ENCODE measurements around the gene SAMD7.
A peak's percentile ranks its signal among the peaks of the same experiment; 100 is the strongest.

Gene SAMD7

GRCh38 chr3:169911272-169911671, at the start of gene SAMD7:
Gene SAMD7, plus strand, starts transcription at chr3:169911572. Its CDS starts 7,927 bp downstream, at chr3:169919499.
- no peak for DNase-seq (ENCODE audit: low spot score)

- no peak for DNase-seq (ENCODE audit: low spot score)
Observed at GRCh38 chr3:169861871-169862270, 49.5 kb upstream of the SAMD7 start.

- peak; percentile 91 for DNase-seq (ENCODE audit: low spot score)
Observed at GRCh38 chr3:169863458-169863899, 47.9 kb upstream of the SAMD7 start.

- peak; percentile 11 for DNase-seq (ENCODE audit: low spot score)
Observed at GRCh38 chr3:169864270-169864669, 47.1 kb upstream of the SAMD7 start.

GRCh38 chr3:169865176-169865767, 46.1 kb upstream of the SAMD7 start:
- DNase-seq (ENCODE audit: low spot score) = no peak

GRCh38 chr3:169867584-169868210, 43.7 kb upstream of the SAMD7 start:
- no peak for DNase-seq (ENCODE audit: low spot score)

GRCh38 chr3:169868369-169868768, 43.0 kb upstream of the SAMD7 start:
- no peak for DNase-seq (ENCODE audit: low spot score)

- DNase-seq (ENCODE audit: low spot score) = no peak
Observed at GRCh38 chr3:169869484-169870220, 41.7 kb upstream of the SAMD7 start, which contains the start of gene LRRC31. Gene LRRC31, minus strand, starts transcription at chr3:169869935. Its CDS starts 128 bp downstream, at chr3:169869807.

GRCh38 chr3:169871129-169871886, 40.1 kb upstream of the SAMD7 start:
- no peak for DNase-seq (ENCODE audit: low spot score)

- no peak for DNase-seq (ENCODE audit: low spot score)
Observed at GRCh38 chr3:169879013-169879557, 32.3 kb upstream of the SAMD7 start.

- DNase-seq (ENCODE audit: low spot score) = no peak
Observed at GRCh38 chr3:169879845-169880575, 31.4 kb upstream of the SAMD7 start.

GRCh38 chr3:169880576-169881250, 30.7 kb upstream of the SAMD7 start:
- no peak for DNase-seq (ENCODE audit: low spot score)

GRCh38 chr3:169886671-169887070, 24.7 kb upstream of the SAMD7 start:
- DNase-seq (ENCODE audit: low spot score) = no peak

GRCh38 chr3:169891886-169892285, 19.5 kb upstream of the SAMD7 start:
- no peak for DNase-seq (ENCODE audit: low spot score)

GRCh38 chr3:169894110-169894509, 17.3 kb upstream of the SAMD7 start:
- no peak for DNase-seq (ENCODE audit: low spot score)

GRCh38 chr3:169895072-169895471, 16.3 kb upstream of the SAMD7 start:
- no peak for DNase-seq (ENCODE audit: low spot score)

- DNase-seq (ENCODE audit: low spot score) = no peak
Observed at GRCh38 chr3:169897284-169897683, 14.1 kb upstream of the SAMD7 start.

- DNase-seq (ENCODE audit: low spot score) = no peak
Observed at GRCh38 chr3:169901453-169901852, 9.9 kb upstream of the SAMD7 start.

- no peak for DNase-seq (ENCODE audit: low spot score)
Observed at GRCh38 chr3:169905404-169905803, 6.0 kb upstream of the SAMD7 start.

GRCh38 chr3:169907476-169907875, 3.9 kb upstream of the SAMD7 start:
- no peak for DNase-seq (ENCODE audit: low spot score)

- no peak for DNase-seq (ENCODE audit: low spot score)
Observed at GRCh38 chr3:169907944-169908343, 3.4 kb upstream of the SAMD7 start.

Data from NAMALWA (cell line).